Smooth muscle cell (in vitro differentiated cells): ENCODE results near the gene PRR14L. TPM values are rescaled to one million over a fixed set of nuclear protein-coding genes. Genes with fewer than 3 reads are reported as not detected.
A peak's percentile ranks its signal among the peaks of the same experiment; 100 is the strongest.

Experiments
- DNase-seq: peaks from one replicate; lab custom pipeline; 2025; ENCODE audit not compliant: unreplicated experiment; lab: John Stamatoyannopoulos, UW
- H2AFZ ChIP-seq: fragments of 200-600 bp; sonication (generic); 2 replicates; pipeline ENCODE4 v1.6.0; 2016; ENCODE audit warnings: antibody characterized with exemption, low read depth, mild to moderate bottlenecking
- H3F3A ChIP-seq: fragments of 200-600 bp; sonication (generic); 2 replicates; pipeline ENCODE4 v1.6.0; 2017; ENCODE audit warnings: antibody characterized with exemption, low read depth
- H3K27ac ChIP-seq: fragments of 200-600 bp; sonication (generic); 2 replicates; pipeline ENCODE4 v1.5.1; 2016; ENCODE audit warnings: low read depth, mild to moderate bottlenecking
- H3K27me3 ChIP-seq: fragments of 200-600 bp; sonication (generic); 2 replicates; pipeline ENCODE4 v1.6.1; 2016; ENCODE audit warnings: low read depth, mild to moderate bottlenecking
- H3K36me3 ChIP-seq: fragments of 200-600 bp; sonication (generic); 2 replicates; pipeline ENCODE4 v1.5.1; 2016; ENCODE audit warnings: low read depth
- H3K4me1 ChIP-seq: fragments of 200-600 bp; sonication (generic); 2 replicates; pipeline ENCODE4 v1.5.1; 2016; ENCODE audit warnings: low read depth
- H3K4me2 ChIP-seq: fragments of 200-600 bp; sonication (generic); 2 replicates; pipeline ENCODE4 v1.6.0; 2016; ENCODE audit warnings: mild to moderate bottlenecking
- H3K4me3 ChIP-seq: fragments of 200-600 bp; sonication (generic); 2 replicates; pipeline ENCODE4 v1.5.1; 2016; ENCODE audit warnings: mild to moderate bottlenecking
- H3K79me2 ChIP-seq: fragments of 200-600 bp; sonication (generic); 2 replicates; pipeline ENCODE4 v1.6.0; 2016; ENCODE audit warnings: low read depth, mild to moderate bottlenecking
- H3K9ac ChIP-seq: fragments of 200-600 bp; sonication (generic); 2 replicates; pipeline ENCODE4 v1.6.0; 2016; ENCODE audit warnings: low read depth
- H3K9me3 ChIP-seq: fragments of 200-600 bp; sonication (generic); replicated peaks from 2 replicates; pipeline ENCODE4 v1.5.1; 2016; ENCODE audit warnings: low read depth
- H4K20me1 ChIP-seq: fragments of 200-600 bp; sonication (generic); 2 replicates; pipeline ENCODE4 v1.6.0; 2016; ENCODE audit warnings: low read depth
- WGBS: methylation state at CpG from one replicate; pipeline ENCODE4 v1.1.7; 2016; ENCODE audit warnings: low lambda C conversion rate; 5-methylcytosine and 5-hydroxymethylcytosine counted together
- polyA plus RNA-seq: library from polyadenylated mRNA; unstranded; fragments of >200 nt; fragmentation: Nextera tagmentation; extraction: Ambion mirVana; gene quantifications from 2 replicates; pipeline ENCODE4 v1.2.1, GENCODE V29; 2016
- total RNA-seq: library from RNA; depleted of rRNA; stranded (reverse); fragments of >200 nt; gene quantifications from 2 replicates; pipeline ENCODE4 v1.2.3, GENCODE V29; 2014
- TF ChIP-seq, protein P1 (sequence below): fragments of 200-600 bp; sonication (generic); IDR thresholded peaks from 2 replicates; pipeline ENCODE4 v1.5.1; 2017; ENCODE audit warnings: borderline replicate concordance, mild to moderate bottlenecking, antibody characterized with exemption; ENCODE audit not compliant: insufficient read depth, poor library complexity, severe bottlenecking

PRR14L gene
- total and polyA plus RNA-seq, 2 experiments from 2014 or later = 9.2 to 20.6 TPM

DNA sequence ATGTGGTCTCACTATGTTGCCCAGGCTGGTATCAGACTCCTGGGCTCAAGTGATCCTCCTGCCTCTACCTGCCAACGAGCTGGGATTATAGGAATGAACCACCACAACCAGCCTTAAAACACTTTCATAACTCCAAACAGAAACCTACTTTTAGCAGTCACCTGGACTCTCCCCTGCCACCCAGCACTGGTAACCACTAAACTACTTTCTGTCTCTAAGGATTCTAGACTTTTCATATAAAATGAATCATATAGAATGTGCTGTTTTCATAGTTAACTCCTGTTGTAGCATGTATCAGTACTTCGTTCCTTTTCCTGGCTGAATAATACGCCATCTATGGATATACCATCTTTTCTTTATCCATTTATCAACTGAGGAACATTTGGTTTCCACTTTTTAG, 58.5 kb downstream of the PRR14L start:
- 82% methylated on average over 3 of the region's 3 CpGs for WGBS
- Histone ChIP-seq H3K27me3 (no peaks in the 10 kb centered on the region), H3K79me2 (no peaks in the 10 kb centered on the region), H3K9me3 (no peaks in the 10 kb centered on the region), H3K4me1 (no peaks in the 10 kb centered on the region), H3K36me3 (no peaks in the 10 kb centered on the region), H4K20me1 (peaks cover 19% of the 10 kb centered on the region), H3F3A (peaks cover 7% of the 10 kb centered on the region), H3K4me2 (no peak overlapping the region), H2AFZ (no peak overlapping the region), H3K9ac (no peak overlapping the region), H3K27ac (no peak overlapping the region), H3K4me3 (no peak overlapping the region)
- TF ChIP-seq, protein P1, sequence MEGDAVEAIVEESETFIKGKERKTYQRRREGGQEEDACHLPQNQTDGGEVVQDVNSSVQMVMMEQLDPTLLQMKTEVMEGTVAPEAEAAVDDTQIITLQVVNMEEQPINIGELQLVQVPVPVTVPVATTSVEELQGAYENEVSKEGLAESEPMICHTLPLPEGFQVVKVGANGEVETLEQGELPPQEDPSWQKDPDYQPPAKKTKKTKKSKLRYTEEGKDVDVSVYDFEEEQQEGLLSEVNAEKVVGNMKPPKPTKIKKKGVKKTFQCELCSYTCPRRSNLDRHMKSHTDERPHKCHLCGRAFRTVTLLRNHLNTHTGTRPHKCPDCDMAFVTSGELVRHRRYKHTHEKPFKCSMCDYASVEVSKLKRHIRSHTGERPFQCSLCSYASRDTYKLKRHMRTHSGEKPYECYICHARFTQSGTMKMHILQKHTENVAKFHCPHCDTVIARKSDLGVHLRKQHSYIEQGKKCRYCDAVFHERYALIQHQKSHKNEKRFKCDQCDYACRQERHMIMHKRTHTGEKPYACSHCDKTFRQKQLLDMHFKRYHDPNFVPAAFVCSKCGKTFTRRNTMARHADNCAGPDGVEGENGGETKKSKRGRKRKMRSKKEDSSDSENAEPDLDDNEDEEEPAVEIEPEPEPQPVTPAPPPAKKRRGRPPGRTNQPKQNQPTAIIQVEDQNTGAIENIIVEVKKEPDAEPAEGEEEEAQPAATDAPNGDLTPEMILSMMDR = no peak
- DNase-seq = no peak

DNA sequence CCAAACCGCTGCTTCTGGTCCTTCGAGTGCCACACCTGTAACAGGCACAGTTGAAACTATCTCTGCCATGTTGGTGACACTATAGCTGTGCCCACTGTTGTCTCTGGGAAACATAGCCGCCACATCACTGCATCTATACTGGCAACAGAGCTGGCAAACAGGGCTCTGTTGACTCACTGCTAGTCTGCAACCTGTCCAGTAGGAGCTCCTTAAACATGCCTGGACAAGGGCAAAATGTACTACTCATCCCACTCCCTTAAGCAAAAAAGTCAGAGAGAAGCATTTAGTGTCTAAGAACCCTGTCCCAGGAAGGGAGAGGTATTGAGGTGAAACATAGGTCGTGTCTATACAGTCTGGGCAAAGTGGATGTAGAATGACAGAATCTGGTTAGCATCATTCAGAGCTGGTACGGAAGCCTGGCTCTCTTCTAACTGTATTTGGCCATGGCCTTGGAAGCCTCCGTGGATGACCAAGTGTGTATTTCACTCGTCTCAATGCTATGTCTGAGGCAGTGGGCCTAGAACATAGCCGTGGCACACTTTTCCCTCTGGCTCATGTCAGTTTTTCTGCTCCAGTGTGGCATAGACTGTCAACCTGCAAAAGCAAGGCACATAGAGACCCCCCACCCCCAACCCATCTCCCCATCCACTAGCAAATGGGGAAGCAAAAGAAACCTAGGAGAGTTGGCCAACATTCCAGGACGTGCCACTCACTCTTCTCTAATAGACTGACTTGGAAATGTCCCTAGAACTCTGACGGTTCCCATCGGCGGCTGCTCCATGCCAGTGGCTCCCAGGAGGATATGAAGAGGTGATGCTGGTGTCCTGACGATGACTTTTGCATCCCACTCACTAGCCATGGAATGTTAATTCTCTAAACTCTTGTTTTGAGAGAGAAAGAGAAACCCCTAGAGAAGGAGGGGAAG, 66.5 kb downstream of the PRR14L start:
- no peaks in the 10 kb centered on the region for H3K36me3 ChIP-seq
- no peaks in the 10 kb centered on the region for H3K27me3 ChIP-seq
- no peak overlapping the region for H2AFZ ChIP-seq
- no peaks in the 10 kb centered on the region for H4K20me1 ChIP-seq
- no peak overlapping the region for H3K4me3 ChIP-seq
- TF ChIP-seq, protein P1 = no peak
- no peaks in the 10 kb centered on the region for H3K79me2 ChIP-seq
- H3K27ac ChIP-seq = peak overlapping the region; percentile 56
- 89% methylated on average over 13 of the region's 13 CpGs for WGBS
- no peak for DNase-seq
- no peak overlapping the region for H3K4me2 ChIP-seq
- H3F3A ChIP-seq = peaks cover 5% of the 10 kb centered on the region
- H3K4me1 ChIP-seq = no peaks in the 10 kb centered on the region
- H3K9me3 ChIP-seq = no peaks in the 10 kb centered on the region
- H3K9ac ChIP-seq = no peak overlapping the region

DNA sequence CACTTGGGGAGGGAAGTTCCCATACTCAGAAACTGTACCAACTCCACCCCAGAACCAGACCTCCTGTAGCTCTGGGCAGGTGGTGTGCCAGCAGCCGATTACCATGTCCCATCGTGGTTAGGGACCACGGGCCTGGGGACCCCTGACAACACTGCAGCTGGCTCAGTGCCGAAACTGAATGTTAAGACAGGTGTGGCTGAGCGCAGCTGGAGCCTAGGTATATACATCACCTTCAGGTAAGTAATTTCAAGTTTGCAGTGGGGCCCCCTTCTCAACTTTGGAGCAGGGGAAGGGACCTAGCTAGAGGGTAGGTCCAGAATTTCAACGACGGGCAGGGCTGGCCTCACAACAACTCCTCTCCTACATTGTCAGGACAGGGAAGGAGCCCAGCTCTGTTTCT, 67.2 kb downstream of the PRR14L start:
- Histone ChIP-seq H3K36me3 (no peaks in the 10 kb centered on the region), H3K9ac (no peak overlapping the region), H3K4me2 (no peak overlapping the region), H3K9me3 (no peaks in the 10 kb centered on the region), H4K20me1 (no peaks in the 10 kb centered on the region), H3K27me3 (no peaks in the 10 kb centered on the region), H3K4me1 (no peaks in the 10 kb centered on the region), H3K79me2 (no peaks in the 10 kb centered on the region), H2AFZ (no peak overlapping the region), H3K27ac (peak overlapping the region; percentile 56), H3K4me3 (no peak overlapping the region), H3F3A (peaks cover 5% of the 10 kb centered on the region)
- 97% methylated on average over 7 of the region's 7 CpGs for WGBS
- no peak for DNase-seq
- TF ChIP-seq, protein P1 = no peak
